GM20431 (cell line): ENCODE measurements around the gene NKIRAS1.
"Not testable (repeated sequence)": the region's sequence is repeated elsewhere in the genome, so short reads cannot be mapped to it uniquely, and the experiment has no call there.

Source experiments
- in situ Hi-C: fragments of 300-500 bp; cut with MseI, MboI; formaldehyde crosslinking; loops from one replicate; pipeline ENCODE4 v1.15.0; 2020; ENCODE audit warnings: low sequenced_read_pairs; ENCODE audit not compliant: unreplicated experiment

NKIRAS1 gene

GRCh38 chr3:23912335-23912734, 4.5 kb downstream of the NKIRAS1 start:
- in situ Hi-C loops = not testable (repeated sequence)

GRCh38 chr3:23911397-23911796, 5.4 kb downstream of the NKIRAS1 start:
- in situ Hi-C loops = no loop called here

GRCh38 chr3:23909341-23909740, 7.4 kb downstream of the NKIRAS1 start:
- in situ Hi-C loops = no loop called here

GRCh38 chr3:23904545-23904944, 12.2 kb downstream of the NKIRAS1 start:
- in situ Hi-C loops = no loop called here

- in situ Hi-C loops = no loop called here
Measured at GRCh38 chr3:23900744-23901143, 16.0 kb downstream of the NKIRAS1 start.

- in situ Hi-C loops = loop anchor here (25.0 kb wide), 1 partner anchor 342 kb away; no protein-coding TSS in a partner anchor
Measured at GRCh38 chr3:23895181-23895580, 21.6 kb downstream of the NKIRAS1 start.

- in situ Hi-C loops = loop anchor here (25.0 kb wide), 1 partner anchor 343 kb away; no protein-coding TSS in a partner anchor
Measured at GRCh38 chr3:23894254-23895061, 22.3 kb downstream of the NKIRAS1 start.

- in situ Hi-C loops = loop anchor here (25.0 kb wide), 1 partner anchor 347 kb away; no protein-coding TSS in a partner anchor
Measured at GRCh38 chr3:23889950-23890349, 26.8 kb downstream of the NKIRAS1 start.

- in situ Hi-C loops = loop anchor here (25.0 kb wide), 1 partner anchor 348 kb away; no protein-coding TSS in a partner anchor
Measured at GRCh38 chr3:23889386-23889785, 27.4 kb downstream of the NKIRAS1 start.

- in situ Hi-C loops = loop anchor here (25.0 kb wide), 1 partner anchor 349 kb away; no protein-coding TSS in a partner anchor
Measured at GRCh38 chr3:23888617-23889228, 28.1 kb downstream of the NKIRAS1 start.

GRCh38 chr3:23886311-23886710, 30.5 kb downstream of the NKIRAS1 start:
- in situ Hi-C loops = loop anchor here (25.0 kb wide), 1 partner anchor 351 kb away; no protein-coding TSS in a partner anchor

GRCh38 chr3:23885210-23885609, 31.6 kb downstream of the NKIRAS1 start:
- in situ Hi-C loops = loop anchor here (25.0 kb wide), 1 partner anchor 352 kb away; no protein-coding TSS in a partner anchor

GRCh38 chr3:23884481-23884880, 32.3 kb downstream of the NKIRAS1 start:
- in situ Hi-C loops = loop anchor here (25.0 kb wide), 1 partner anchor 353 kb away; no protein-coding TSS in a partner anchor

GRCh38 chr3:23882487-23882918, 34.3 kb downstream of the NKIRAS1 start:
- in situ Hi-C loops = loop anchor here (25.0 kb wide), 1 partner anchor 355 kb away; no protein-coding TSS in a partner anchor

- in situ Hi-C loops = loop anchor here (25.0 kb wide), 1 partner anchor 355 kb away; no protein-coding TSS in a partner anchor
Measured at GRCh38 chr3:23881993-23882392, 34.8 kb downstream of the NKIRAS1 start.

GRCh38 chr3:23880703-23881339, 36.0 kb downstream of the NKIRAS1 start:
- in situ Hi-C loops = loop anchor here (25.0 kb wide), 1 partner anchor 356 kb away; no protein-coding TSS in a partner anchor

- in situ Hi-C loops = loop anchor here (25.0 kb wide), 1 partner anchor 358 kb away; no protein-coding TSS in a partner anchor
Measured at GRCh38 chr3:23879485-23879884, 37.3 kb downstream of the NKIRAS1 start.

- in situ Hi-C loops = loop anchor here (25.0 kb wide), 1 partner anchor 360 kb away; no protein-coding TSS in a partner anchor
Measured at GRCh38 chr3:23877329-23877980, 39.3 kb downstream of the NKIRAS1 start.

- in situ Hi-C loops = loop anchor here (25.0 kb wide), 1 partner anchor 360 kb away; no protein-coding TSS in a partner anchor
Measured at GRCh38 chr3:23876923-23877322, 39.9 kb downstream of the NKIRAS1 start.
